ENCODE results near the gene PMM2.

GRCh38 chr16:8763899-8764298, 33.7 kb upstream of the PMM2 start:
- TF ChIP-seq CTCF (conservative IDR thresholded peaks at IDR 0.05; ENCODE audit: low read depth, low read length), result no peak
- TF ChIP-seq EZH2 (IDR thresholded peaks at IDR 0.05; ENCODE audit: low read length, unreplicated experiment), result no peak
- no peak for TF ChIP-seq EZH2phosphoT487 (IDR thresholded peaks at IDR 0.05; ENCODE audit: borderline replicate concordance, low read length)
